ENCODE data around the gene CACNA1C.

- TF ChIP-seq CTCF (IDR thresholded peaks at IDR 0.05): no peak
- no peak for TF ChIP-seq POLR2A (IDR thresholded peaks at IDR 0.05)
Observed at GRCh38 chr12:2242216-2242615, 189.4 kb downstream of the CACNA1C start.
